ENCODE data around the gene HYOU1. TPM values are rescaled to one million over a fixed set of nuclear protein-coding genes. Genes with fewer than 3 reads are reported as not detected.

HYOU1 gene
- total RNA-seq, 1 experiment from 2014 or later, result 228 TPM

DNA sequence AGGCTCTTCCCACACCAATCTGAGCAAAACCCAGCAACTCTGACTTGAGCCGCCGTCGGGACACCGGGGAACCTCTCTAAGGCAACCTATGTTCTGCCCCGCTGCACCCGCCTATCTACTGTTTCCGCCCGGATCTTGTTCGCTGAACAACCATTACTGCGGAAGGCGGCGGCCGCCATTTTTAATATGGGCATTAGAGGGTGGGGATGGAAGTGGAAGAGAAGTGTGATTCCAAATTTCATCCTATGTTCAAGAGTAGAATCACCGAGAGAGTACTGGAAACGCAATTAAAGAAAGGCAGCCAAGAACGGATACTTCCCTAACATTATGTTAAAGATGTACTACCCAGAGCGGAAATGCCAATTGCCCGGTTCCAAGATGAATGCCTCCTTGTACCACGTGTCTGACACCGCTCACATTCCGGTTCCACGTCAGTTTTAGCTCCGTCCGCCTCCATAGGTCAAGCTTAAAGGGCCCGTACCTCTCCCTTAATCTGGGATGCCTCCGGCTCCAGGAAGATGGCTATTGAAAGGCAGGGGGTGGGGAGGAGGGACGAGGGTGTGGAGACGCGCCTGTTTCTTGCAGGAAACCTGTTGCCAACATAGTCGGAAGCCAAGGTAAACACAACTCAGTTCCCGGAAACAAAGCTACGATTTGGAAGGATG is 44.9 kb upstream of the HYOU1 start, which contains the start of gene DPAGT1:
DPAGT1 (minus strand) TSS at position 95 of the 665 bp plus-strand sequence. CDS start 198 bp downstream, outside the sequence.
- H3K9me3 Mint-ChIP-seq, result no peaks in the 10 kb centered on the region; a peak in 1 of 5 replicates
- Histone ChIP-seq H3K79me1 (ENCODE audit: insufficient read depth, low read depth, low read length, poor library complexity, severe bottlenecking) (no peaks in the 10 kb centered on the region), H3K23me2 (ENCODE audit: insufficient read length, low read depth, low read length, poor library complexity, severe bottlenecking) (peaks cover 19% of the 10 kb centered on the region), H3K23ac (ENCODE audit: insufficient read length, low read depth, low read length) (no peak within 1 kb of the TSS), H3K4me1 (ENCODE audit: insufficient read depth, low read length) (peaks cover 2% of the 10 kb centered on the region; the same call in 1 of the 2 replicates), H3K27ac (ENCODE audit: insufficient read length, low read depth, low read length) (peak within 1 kb of the TSS; percentile 81), H3K18ac (ENCODE audit: insufficient read length, low read depth, low read length) (peak within 1 kb of the TSS; percentile 97), H3K4me2 (ENCODE audit: insufficient read depth, insufficient read length, low read length) (peak within 1 kb of the TSS; percentile 91), H4K91ac (ENCODE audit: insufficient read length, low read depth, low read length) (no peak within 1 kb of the TSS), H3K14ac (ENCODE audit: insufficient read depth, low read length) (peak within 1 kb of the TSS; percentile 88; the same call in 1 of the 2 replicates), H3T11ph (ENCODE audit: low read length) (no peak within 1 kb of the TSS), H2BK12ac (ENCODE audit: insufficient read length, low read depth, low read length) (no peak within 1 kb of the TSS), H4K20me1 (ENCODE audit: control insufficient read depth, insufficient read depth, insufficient read length) (no peaks in the 10 kb centered on the region), H2BK5ac (ENCODE audit: insufficient read length, low read length) (peak within 1 kb of the TSS; percentile 27), H2BK120ac (ENCODE audit: low read depth, low read length, poor library complexity, severe bottlenecking) (no peak within 1 kb of the TSS), H2AK5ac (ENCODE audit: insufficient read length, low read length) (no peak within 1 kb of the TSS), H3K4ac (ENCODE audit: low read depth, low read length) (no peak within 1 kb of the TSS; the same call in 1 of the 2 replicates), H3K9me3 (ENCODE audit: control insufficient read depth, low read depth, low read length) (no peaks in the 10 kb centered on the region), H3K27me3 (ENCODE audit: insufficient read depth, low read length) (no peaks in the 10 kb centered on the region), H2BK20ac (ENCODE audit: low read depth, low read length, poor library complexity, severe bottlenecking) (no peak within 1 kb of the TSS), H3K79me2 (ENCODE audit: insufficient read depth, low read length) (no peaks in the 10 kb centered on the region; the same call in 1 of the 2 replicates), H2BK15ac (ENCODE audit: low read depth, low read length) (no peak within 1 kb of the TSS), H3K56ac (ENCODE audit: insufficient read length, low read depth, low read length) (no peak within 1 kb of the TSS), H4K5ac (ENCODE audit: insufficient read length, low read depth, low read length) (peak within 1 kb of the TSS; percentile 25), H4K8ac (replicated peaks; ENCODE audit: insufficient read length, low read depth, low read length) (no peak within 1 kb of the TSS), H3K9ac (ENCODE audit: extremely low read depth, insufficient read length, low read length) (peak within 1 kb of the TSS; percentile 89), H2AFZ (ENCODE audit: low read length) (peak within 1 kb of the TSS; percentile 96)
- DNase-seq, result peak; percentile 97
- TF ChIP-seq, protein P1, sequence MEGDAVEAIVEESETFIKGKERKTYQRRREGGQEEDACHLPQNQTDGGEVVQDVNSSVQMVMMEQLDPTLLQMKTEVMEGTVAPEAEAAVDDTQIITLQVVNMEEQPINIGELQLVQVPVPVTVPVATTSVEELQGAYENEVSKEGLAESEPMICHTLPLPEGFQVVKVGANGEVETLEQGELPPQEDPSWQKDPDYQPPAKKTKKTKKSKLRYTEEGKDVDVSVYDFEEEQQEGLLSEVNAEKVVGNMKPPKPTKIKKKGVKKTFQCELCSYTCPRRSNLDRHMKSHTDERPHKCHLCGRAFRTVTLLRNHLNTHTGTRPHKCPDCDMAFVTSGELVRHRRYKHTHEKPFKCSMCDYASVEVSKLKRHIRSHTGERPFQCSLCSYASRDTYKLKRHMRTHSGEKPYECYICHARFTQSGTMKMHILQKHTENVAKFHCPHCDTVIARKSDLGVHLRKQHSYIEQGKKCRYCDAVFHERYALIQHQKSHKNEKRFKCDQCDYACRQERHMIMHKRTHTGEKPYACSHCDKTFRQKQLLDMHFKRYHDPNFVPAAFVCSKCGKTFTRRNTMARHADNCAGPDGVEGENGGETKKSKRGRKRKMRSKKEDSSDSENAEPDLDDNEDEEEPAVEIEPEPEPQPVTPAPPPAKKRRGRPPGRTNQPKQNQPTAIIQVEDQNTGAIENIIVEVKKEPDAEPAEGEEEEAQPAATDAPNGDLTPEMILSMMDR (conservative IDR thresholded peaks at IDR 0.05), result no peak; the same call in 2 of the 3 replicates
- H3K4me1 Mint-ChIP-seq, result peaks cover 25 to 28% of the 10 kb centered on the region in 2 experiments
- peak within 1 kb of the TSS; percentile 99 to 100 (median 100) for H3K27ac Mint-ChIP-seq
- peak within 1 kb of the TSS; percentile 85 to 91 for H3K4me3 Mint-ChIP-seq
- H3K36me3 Mint-ChIP-seq (ENCODE audit: insufficient read depth in 1 of 3, low read depth in 3 of 3), result peaks cover 20 to 26% (median 23%) of the 10 kb centered on the region in 3 experiments; a peak in 6 of 7 replicates
- peaks cover 3% of the 10 kb centered on the region; the same call in 1 of the 2 replicates for H3K27me3 Mint-ChIP-seq (ENCODE audit: low read depth)
- WGBS (ENCODE audit: extremely low coverage, insufficient read length, low lambda C conversion rate), result no CpG with 5 or more reads among the region's 32 CpGs

Data from H9 (cell line).